GM10266 (cell line): ENCODE measurements around the gene ADGRG4.
"Not testable (repeated sequence)": the region's sequence is repeated elsewhere in the genome, so short reads cannot be mapped to it uniquely, and the experiment has no call there.

ENCODE experiments used
- DNase-seq: peaks from one replicate; pipeline ENCODE4 v3.0.0; 2012; ENCODE audit errors: extremely low spot score
- TF ChIP-seq, protein P1 (sequence below): IDR thresholded peaks from 2 replicates; pipeline ENCODE4 v1.5.1; 2012; ENCODE audit warnings: mild to moderate bottlenecking, low read depth; ENCODE audit not compliant: control insufficient read depth, insufficient read depth; ENCODE audit errors: missing control alignments

The ADGRG4 gene, protein sequence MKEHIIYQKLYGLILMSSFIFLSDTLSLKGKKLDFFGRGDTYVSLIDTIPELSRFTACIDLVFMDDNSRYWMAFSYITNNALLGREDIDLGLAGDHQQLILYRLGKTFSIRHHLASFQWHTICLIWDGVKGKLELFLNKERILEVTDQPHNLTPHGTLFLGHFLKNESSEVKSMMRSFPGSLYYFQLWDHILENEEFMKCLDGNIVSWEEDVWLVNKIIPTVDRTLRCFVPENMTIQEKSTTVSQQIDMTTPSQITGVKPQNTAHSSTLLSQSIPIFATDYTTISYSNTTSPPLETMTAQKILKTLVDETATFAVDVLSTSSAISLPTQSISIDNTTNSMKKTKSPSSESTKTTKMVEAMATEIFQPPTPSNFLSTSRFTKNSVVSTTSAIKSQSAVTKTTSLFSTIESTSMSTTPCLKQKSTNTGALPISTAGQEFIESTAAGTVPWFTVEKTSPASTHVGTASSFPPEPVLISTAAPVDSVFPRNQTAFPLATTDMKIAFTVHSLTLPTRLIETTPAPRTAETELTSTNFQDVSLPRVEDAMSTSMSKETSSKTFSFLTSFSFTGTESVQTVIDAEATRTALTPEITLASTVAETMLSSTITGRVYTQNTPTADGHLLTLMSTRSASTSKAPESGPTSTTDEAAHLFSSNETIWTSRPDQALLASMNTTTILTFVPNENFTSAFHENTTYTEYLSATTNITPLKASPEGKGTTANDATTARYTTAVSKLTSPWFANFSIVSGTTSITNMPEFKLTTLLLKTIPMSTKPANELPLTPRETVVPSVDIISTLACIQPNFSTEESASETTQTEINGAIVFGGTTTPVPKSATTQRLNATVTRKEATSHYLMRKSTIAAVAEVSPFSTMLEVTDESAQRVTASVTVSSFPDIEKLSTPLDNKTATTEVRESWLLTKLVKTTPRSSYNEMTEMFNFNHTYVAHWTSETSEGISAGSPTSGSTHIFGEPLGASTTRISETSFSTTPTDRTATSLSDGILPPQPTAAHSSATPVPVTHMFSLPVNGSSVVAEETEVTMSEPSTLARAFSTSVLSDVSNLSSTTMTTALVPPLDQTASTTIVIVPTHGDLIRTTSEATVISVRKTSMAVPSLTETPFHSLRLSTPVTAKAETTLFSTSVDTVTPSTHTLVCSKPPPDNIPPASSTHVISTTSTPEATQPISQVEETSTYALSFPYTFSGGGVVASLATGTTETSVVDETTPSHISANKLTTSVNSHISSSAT (N-terminal part only)

DNA sequence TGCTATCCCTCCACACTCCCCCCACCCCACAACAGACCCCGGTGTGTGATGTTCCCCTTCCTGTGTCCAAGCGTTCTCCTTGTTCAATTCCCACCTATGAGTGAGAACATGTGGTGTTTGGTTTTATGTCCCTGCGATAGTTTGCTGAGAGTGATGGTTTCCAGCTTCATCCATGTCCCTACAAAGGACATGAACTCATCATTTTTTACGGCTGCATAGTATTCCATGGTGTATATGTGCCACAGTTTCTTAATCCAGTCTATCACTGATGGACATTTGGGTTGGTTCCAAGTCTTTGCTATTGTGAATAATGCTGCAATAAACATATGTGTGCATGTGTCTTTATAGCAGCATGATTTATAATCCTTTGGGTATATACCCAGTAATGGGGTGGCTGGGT is at the start of gene ADGRG4:
Gene ADGRG4 (plus strand): TSS at position 243 of the 400 bp plus-strand sequence. CDS start 7,815 bp downstream, outside the sequence.
- not testable (repeated sequence) for DNase-seq

DNA sequence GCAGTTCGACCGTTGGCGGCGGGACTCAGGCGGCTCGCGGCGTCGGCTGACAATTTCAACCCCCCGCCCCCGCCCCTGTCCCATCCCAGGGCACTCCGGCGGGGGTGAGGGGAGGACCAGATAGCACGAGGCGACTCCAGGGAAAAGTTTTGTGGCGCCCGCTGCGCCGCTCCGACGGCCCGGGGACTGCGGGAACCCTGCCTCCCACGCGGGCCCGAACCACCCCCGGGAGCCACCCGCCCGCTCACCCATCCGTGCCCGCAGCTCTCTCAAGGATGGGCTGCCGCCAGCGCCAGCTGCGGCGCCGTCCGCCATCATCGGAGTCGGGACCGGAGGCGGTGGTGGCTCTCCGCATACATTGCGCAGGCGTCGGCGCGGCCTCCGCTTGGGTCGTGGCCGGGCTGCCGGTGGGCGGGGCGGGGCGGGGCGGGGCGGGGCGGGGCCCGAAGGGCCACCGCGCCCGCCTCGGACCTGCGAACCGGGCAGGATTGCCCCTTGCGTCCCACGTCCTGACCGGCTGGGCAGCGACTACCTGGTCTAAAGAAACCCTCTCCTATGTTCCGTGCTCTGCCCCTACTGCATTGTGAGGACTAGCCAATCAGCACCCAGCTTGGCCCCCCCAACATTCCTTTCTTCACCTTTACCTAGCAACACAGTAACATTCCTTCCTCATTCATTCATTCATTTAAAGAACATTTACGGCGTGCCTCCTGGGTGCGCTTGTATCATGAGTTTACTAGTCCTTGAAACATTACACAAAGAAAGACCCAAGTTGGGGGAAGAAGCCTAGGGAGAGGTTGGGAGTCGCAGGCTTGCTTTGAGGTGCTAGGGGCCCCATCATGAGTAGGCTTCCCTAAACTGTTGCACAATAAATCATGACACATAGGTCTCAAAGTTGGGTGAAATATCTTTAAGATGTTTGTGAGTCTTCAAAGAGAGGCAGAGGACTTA is 49.4 kb upstream of the ADGRG4 start, which contains the start of gene MAP7D3:
Gene MAP7D3 (minus strand): TSS at position 360 of the 951 bp plus-strand sequence. CDS start 42 bp downstream, at position 318.
- TF ChIP-seq, protein P1, sequence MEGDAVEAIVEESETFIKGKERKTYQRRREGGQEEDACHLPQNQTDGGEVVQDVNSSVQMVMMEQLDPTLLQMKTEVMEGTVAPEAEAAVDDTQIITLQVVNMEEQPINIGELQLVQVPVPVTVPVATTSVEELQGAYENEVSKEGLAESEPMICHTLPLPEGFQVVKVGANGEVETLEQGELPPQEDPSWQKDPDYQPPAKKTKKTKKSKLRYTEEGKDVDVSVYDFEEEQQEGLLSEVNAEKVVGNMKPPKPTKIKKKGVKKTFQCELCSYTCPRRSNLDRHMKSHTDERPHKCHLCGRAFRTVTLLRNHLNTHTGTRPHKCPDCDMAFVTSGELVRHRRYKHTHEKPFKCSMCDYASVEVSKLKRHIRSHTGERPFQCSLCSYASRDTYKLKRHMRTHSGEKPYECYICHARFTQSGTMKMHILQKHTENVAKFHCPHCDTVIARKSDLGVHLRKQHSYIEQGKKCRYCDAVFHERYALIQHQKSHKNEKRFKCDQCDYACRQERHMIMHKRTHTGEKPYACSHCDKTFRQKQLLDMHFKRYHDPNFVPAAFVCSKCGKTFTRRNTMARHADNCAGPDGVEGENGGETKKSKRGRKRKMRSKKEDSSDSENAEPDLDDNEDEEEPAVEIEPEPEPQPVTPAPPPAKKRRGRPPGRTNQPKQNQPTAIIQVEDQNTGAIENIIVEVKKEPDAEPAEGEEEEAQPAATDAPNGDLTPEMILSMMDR = no peak
- DNase-seq = peak; percentile 87

DNA sequence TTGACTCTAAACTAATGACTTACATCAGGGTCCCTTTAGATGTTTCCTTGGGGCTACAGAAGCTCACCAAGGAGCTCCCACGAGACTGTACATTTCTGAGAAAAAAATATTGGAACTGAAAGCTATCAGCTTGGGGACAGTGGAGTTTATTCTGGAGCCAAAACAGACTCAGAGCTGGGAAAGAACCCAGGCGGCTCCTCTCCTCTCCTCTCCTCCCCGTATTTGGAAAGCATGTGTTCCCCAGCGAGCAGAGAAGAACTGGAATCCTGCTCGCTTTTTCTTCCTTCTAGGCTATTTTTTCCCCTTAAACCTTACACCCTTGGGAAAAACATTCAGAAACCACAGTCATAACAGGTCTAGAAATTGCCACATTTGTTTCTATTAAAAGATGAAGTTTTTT is 45.2 kb upstream of the ADGRG4 start:
- DNase-seq = no peak
- TF ChIP-seq, protein P1 = no peak

- TF ChIP-seq, protein P1 = no peak
- DNase-seq = no peak
These were observed 44.7 kb upstream of the ADGRG4 start for GRCh38 chrX:136256026-136256425.

- TF ChIP-seq, protein P1 = no peak
- DNase-seq = no peak
These were observed 41.8 kb upstream of the ADGRG4 start for GRCh38 chrX:136258951-136259350.

DNA sequence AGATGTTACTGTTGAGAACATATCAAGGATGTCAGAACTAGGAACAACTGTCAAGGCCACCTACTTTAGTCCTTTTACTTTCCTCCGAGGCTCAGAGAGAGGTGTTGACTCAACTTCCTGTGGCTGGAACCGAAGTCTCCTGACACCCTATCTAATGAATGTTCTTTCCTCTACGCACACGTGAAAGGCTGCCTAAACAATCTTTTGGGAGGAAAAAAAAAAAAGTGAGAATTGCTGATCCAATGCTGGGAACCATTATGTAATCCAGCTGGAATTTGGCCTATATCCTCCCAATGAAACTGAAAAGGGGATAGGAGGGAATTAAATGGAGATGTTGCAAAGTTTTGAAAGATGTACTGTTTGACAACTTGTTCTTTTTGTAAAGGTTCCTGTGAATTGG is 41.2 kb upstream of the ADGRG4 start:
- no peak for DNase-seq
- TF ChIP-seq, protein P1 = no peak
